HG02885 (cell line): Measurements from ENCODE around the gene EMC6.
A peak's percentile ranks its signal among the peaks of the same experiment; 100 is the strongest.

ENCODE experiments used
- ATAC-seq: cut with Tn5 transposase; IDR thresholded peaks from one replicate; pipeline ENCODE4 v1.9.1; 2021; ENCODE audit warnings: mild to moderate bottlenecking; ENCODE audit not compliant: unreplicated experiment, poor library complexity

Gene EMC6

DNA sequence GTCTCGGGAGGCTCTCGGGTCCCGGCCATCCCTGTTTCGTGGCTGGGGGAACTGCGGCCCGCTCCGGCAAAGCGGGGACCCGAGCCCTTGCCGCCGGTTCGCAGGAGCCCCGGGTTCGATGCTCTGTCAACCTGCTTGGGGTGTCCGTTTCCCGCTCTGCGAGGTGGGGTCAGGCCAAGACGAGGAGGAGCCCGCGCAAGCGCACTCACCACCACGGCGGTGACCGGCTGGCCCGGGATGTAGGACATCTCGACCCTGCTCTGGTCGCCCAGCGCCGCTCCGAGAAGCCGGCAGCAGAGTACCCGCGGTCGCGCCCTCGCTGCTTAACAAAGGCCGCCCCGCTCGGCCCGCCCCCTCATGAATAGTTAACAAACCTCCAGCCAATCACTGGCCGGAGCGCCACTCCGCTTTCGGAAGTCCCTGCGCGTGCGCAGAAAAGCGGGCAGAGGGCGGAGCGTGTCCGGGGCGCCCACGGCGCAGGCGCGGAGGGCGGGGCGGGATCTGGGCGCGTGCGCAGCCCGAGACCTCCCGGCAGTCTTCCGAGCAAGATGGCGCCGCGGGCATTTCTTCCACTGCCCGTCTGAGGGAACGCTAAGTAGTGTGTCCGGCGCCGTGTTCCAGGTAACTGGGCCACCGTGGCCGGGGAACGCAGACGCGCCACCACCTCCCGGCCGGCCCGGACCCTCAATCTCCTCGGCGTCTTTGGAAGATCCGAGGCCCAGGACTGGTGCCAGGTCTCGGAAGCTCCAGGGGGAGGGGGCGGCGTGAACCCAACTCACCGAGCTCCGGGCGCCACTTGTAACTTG is at the start of gene EMC6, which contains the start of gene TAX1BP3:
Gene EMC6, plus strand, starts transcription at position 534 of the 806 bp plus-strand sequence. CDS start 335 bp downstream, outside the sequence.
Gene TAX1BP3, minus strand, starts transcription at position 300 of the 806 bp plus-strand sequence. Its CDS starts 52 bp downstream, at position 248.
- ATAC-seq = peak; percentile 91

DNA sequence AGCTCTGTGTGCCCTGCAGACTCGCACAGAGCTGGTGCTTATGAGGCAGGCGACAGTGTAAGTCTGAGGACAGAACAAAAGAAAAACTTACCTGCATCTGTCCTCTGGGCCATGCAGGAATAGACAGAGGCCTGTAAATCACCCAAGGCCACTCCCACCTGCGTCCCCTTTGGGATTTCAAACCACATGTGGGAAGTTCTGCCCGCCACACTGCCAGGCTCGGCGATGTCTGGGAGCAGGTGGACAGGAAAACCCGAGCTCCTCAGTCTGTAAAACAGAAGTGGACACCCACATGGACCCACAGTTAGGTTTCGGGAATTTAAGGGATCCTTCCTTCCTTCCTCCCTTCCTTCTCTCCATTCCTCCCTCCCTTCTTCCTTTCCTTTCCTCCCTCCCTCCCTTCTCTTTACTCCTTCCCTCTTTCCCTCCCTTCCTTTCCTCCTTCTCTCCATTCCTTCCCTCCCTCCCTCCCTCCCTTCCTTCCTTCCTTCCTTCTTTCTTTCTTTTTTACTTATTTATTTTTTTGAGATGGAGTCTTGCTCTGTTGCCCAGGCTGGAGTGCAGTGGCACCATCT is 47.4 kb upstream of the EMC6 start:
- no peak for ATAC-seq

- ATAC-seq = no peak
These were observed 45.5 kb upstream of the EMC6 start for GRCh38 chr17:3622977-3623594.

DNA sequence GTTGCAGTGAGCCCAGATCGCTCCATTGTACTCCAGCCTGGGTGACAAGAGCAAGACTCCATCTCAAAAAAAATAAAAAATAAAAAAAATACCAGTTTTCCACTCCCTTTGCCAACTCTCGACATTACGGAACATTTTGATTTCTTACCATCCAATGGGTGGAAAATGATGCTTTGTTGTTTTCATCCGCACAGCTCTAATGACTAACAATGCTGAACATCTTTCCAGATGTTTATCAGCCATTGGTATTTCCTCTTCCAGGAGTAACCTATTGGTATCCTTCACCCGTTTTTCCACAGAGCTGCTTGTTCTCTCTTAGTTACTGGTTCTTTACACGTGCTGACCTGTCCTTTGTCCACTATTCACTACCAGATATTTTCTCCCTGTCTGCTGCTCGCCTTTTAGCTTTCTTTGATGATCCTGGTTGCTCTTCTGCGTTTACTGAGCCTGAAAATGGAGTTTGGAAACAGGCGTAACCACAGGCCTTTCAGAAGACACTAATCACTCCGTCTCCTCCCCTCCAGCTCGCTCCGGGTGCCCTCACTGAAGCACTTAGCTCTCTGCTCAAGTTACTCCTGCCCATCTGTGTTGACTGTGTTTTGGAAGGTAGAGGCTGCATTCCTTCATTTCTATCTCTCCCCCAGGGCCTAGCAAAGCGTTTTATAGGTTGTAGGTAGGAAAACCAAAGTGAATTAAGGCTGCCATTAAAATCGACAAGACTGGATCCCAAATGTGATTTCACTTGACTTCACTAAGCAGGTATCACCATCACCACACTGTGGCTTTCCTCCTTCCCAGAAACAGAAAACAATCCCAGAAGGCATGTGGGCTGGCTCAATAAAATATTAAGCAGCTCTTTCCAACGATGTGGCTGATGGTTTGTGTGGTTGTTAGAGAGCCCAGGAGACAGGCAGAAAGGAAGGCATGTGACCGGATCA is 41.5 kb upstream of the EMC6 start:
- ATAC-seq = no peak

GRCh38 chr17:3627769-3628167 is 40.8 kb upstream of the EMC6 start:
- ATAC-seq = no peak

GRCh38 chr17:3630781-3631180 is 37.8 kb upstream of the EMC6 start:
- ATAC-seq = no peak

DNA sequence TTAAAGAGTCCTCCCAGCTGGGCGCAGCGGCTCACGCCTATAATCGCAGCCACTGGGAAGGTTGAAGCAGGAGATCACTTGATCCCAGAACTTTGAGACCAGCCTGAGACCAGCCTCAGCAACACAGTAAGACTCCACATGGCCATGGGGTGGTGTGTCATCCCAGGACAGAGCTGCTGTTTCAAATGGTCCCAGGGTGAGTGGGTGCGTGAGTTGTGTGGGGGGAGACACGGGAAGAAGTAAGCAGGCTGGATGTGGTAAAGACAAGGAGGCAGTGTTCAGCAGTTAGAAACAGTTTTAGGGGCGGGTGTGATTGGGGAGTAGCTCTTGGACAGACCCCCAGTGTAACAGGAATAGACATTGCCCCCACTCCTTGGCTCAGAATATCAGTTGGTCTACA is 36.3 kb upstream of the EMC6 start:
- ATAC-seq = no peak

- no peak for ATAC-seq
These were observed 33.0 kb upstream of the EMC6 start for GRCh38 chr17:3635474-3636153.

DNA sequence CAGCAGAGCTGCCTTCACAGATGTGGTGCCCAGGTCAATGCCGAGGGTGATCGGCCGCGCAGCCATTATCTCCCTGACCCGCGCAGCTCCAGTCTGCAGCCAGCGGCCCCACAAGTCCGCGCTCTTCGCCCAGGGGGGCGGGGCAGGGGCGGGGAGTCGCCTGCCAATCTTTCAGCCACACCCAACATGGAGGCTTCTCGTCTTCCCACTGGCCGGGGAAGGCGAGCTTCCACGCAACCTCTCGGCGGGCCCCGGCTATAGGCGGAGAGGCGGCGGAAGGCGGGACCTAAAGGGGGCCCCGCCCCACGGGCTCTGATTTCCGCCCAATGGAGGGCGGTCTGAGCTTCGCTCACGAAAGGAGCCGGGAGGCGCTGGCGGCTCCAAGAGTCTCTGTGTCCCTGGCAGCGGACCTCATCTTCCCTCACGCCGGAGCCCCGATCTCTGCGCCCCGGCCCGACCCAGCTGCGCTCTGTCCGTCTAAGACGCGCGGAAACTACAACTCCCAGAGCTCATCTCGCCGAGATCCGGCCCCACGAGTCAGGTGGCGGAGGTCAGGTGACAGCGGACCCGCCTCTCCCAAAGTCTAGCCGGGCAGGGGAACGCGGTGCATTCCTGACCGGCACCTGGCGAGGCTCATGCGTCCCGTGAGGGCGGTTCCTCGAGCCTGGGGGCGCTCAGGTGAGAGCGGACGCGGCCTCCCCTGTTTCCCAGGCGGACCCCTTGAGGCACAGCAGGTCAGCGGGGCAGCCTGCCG is 32.3 kb upstream of the EMC6 start, which contains the start of the genes CTNS and SHPK:
Gene CTNS, plus strand, starts transcription at position 607 of the 754 bp plus-strand sequence. CDS start 3,447 bp downstream, outside the sequence.
Gene SHPK, minus strand, starts transcription at position 97 of the 754 bp plus-strand sequence. Its CDS starts 31 bp downstream, at position 66.
- ATAC-seq = peak; percentile 96

DNA sequence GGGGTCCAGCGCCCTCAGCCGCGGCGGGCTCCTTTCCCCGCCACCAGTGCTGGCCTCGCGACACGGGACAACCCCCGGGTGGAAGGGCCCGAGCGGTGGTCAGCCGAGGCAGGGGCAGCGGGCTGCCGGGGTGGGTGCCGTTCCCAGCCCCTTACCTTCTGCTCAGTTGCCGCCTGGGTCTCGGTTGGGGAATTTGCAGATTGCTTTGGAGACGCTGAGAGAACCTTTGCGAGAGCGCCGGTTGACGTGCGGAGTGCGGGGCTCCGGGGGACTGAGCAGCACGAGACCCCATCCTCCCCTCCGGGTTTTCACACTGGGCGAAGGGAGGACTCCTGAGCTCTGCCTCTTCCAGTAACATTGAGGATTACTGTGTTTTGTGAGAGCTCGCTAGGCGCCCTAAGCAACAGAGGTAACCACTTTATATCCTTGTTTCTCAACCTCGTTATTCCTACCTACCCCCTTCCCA is 31.7 kb upstream of the EMC6 start:
- ATAC-seq = no peak

DNA sequence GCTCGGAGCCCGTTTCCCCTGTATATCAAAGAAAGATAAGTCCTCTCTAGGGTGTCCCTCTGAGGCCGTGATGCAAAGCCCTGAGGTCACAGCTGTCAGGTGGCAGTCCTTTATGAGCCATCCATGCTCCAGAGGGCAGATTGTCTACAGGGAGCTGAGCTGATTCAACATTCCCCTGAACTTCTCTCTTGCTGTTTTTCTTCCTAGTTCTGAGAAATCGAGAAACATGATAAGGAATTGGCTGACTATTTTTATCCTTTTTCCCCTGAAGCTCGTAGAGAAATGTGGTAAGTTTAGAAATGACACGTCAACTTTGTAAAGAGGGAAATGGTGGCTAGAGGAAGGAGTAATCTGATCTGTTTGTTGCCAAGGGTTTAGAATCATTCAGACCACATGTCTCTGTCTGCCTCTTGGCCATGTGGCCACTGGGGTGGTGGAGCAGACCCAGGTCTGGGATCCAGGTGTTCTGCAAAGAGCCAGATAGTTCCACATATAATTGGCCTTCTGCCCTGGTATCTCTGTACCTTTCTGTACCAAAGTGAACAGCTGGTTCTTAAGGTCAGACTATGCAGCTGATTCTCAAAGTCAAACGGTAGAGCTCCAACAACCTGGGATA is 28.5 kb upstream of the EMC6 start:
- no peak for ATAC-seq

DNA sequence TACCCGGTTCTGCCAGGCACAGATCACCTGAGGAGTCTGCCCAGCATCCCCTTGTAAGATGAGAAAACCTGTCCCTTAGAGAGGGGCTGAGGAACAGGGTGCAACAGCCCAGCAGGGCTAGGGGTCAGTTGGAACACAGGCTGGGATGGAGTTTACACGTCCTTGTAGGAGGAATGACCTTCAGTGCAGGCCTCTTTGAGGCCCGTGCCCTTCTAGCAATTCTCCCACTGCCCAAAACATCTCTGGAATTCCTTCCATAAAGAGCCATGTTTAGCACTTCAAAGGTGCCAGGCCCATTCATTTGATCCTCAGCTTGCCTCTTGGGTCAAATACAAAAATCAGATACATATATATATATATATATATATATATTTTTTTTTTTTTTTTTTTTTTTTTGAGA is 27.6 kb upstream of the EMC6 start:
- no peak for ATAC-seq

- ATAC-seq = no peak
These were observed 26.7 kb upstream of the EMC6 start for GRCh38 chr17:3641717-3642486.

GRCh38 chr17:3643889-3644349 is 24.7 kb upstream of the EMC6 start:
- ATAC-seq = no peak

GRCh38 chr17:3645310-3645709 is 23.3 kb upstream of the EMC6 start:
- no peak for ATAC-seq

- ATAC-seq = no peak
These were observed 21.4 kb upstream of the EMC6 start for GRCh38 chr17:3647251-3647650.

DNA sequence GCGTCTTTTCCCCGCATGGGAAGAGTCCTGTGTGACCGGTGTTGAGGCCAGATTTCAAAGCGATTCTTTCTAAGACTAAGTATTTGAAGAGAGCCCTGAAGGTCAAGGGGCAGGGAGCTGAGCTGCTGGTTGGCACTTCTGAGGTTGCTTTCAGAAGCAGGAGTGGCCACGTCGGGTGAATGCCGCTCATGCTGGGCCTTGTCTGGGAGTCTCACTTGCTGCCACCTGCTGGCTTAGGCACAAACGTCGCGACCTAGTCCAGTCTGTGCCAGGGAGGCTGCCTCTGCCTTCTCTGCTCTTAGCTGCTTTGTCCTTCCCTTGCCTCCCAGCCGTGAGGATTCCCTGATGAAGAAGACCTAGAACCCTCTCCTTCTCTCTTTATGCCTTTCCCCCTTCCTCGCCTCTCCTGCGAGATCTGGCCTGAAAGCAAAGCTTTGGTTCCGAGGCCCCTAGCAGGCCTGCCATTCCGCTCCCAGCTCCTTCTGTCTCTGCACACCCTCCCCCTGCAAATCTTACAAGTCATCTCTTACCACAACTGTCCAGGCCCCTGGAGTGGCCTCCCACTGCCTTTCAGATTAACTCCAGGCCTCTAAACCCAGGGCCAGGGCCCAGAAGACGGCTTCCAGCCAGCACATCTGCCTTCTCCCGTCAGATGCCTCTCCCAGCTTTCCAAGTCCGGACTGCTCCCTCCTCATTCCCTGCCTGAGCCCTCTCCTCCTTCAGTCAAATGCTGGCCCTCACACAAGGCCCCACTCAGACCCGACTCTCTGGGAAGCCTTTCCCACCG is 20.6 kb upstream of the EMC6 start:
- ATAC-seq = no peak
